ENCODE results near the gene RBM18. TPM values are rescaled to one million over a fixed set of nuclear protein-coding genes. Genes with fewer than 3 reads are reported as not detected.

Gene RBM18
- total RNA-seq, 1 donor from 2014 or later: 24.2 TPM

GRCh38 chr9:122218071-122218934 is 46.3 kb downstream of the RBM18 start:
- H3K27me3 Mint-ChIP-seq: peaks cover 91% of the 10 kb centered on the region
- H3K4me3 Mint-ChIP-seq: peak overlapping the region; percentile 30
- H3K9me3 Mint-ChIP-seq: no peaks in the 10 kb centered on the region
- peaks cover 3% of the 10 kb centered on the region for H3K36me3 Mint-ChIP-seq
- no peak overlapping the region for H3K27ac Mint-ChIP-seq
- TF ChIP-seq CTCF (conservative IDR thresholded peaks at IDR 0.05): no peak
- peaks cover 42% of the 10 kb centered on the region for H3K4me1 Mint-ChIP-seq (ENCODE audit: unreplicated experiment)
- no peak for DNase-seq (ENCODE audit: extremely low spot score, unreplicated experiment)

DNA sequence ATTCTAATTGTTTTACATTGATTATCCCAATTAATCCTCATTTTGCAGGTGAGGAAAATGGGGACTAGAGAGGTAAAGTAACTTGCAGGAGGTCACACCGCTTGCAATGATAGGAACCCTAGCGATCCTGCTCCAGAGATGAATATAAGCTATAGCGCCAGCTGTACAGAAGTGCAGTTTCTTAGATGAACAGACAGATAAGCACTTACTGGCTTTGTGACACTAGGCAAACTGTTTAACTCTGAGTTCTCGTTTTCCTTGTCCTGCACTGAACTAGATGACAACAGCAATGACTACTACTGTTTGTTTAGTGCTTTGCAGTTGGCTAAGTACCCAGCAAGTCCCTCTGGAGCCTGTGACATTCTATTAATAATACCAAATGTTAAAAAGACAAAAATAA is 47.0 kb downstream of the RBM18 start:
- H3K4me1 Mint-ChIP-seq (ENCODE audit: unreplicated experiment): peaks cover 36% of the 10 kb centered on the region
- no peak overlapping the region for H3K27ac Mint-ChIP-seq
- no peak for DNase-seq (ENCODE audit: extremely low spot score, unreplicated experiment)
- no peak overlapping the region for H3K4me3 Mint-ChIP-seq
- peaks cover 91% of the 10 kb centered on the region for H3K27me3 Mint-ChIP-seq
- peaks cover 3% of the 10 kb centered on the region for H3K36me3 Mint-ChIP-seq
- no peaks in the 10 kb centered on the region for H3K9me3 Mint-ChIP-seq
- TF ChIP-seq CTCF (conservative IDR thresholded peaks at IDR 0.05): no peak

DNA sequence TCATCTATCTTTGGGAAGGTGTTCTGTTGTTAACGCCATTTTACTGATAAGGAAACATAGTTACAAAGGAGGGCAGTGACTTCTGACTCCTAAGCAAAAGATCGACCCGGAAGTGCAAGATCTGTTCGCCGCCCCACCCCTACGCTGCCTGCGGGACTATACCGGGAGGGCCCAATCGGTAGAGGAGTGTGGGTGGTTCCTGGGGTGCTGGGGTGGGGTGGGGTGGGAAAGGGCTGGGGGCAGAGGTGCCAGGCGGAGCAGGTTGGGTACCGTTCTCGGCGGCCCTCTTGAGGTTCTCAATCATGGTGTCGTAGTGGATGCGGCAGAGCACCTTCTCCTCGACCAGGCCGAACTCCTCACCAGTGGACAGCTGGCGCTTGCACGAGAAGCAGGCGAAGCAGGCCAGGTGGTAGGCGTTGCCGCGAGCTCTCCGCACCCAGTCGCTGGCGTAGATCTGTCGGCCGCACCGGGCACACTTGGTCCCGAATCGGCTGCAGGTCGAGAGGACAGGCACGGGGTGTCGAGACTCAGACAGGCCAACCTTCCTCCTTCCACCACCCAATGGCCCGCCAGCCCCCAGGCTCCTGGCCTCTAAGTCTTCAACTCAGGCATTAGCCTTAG is 47.7 kb downstream of the RBM18 start:
- no peak for DNase-seq (ENCODE audit: extremely low spot score, unreplicated experiment)
- Mint-ChIP-seq H3K9me3 (no peaks in the 10 kb centered on the region), H3K36me3 (peaks cover 3% of the 10 kb centered on the region), H3K4me1 (ENCODE audit: unreplicated experiment) (peaks cover 29% of the 10 kb centered on the region), H3K27me3 (peaks cover 91% of the 10 kb centered on the region), H3K4me3 (no peak overlapping the region), H3K27ac (no peak overlapping the region)
- no peak for TF ChIP-seq CTCF (conservative IDR thresholded peaks at IDR 0.05)

DNA sequence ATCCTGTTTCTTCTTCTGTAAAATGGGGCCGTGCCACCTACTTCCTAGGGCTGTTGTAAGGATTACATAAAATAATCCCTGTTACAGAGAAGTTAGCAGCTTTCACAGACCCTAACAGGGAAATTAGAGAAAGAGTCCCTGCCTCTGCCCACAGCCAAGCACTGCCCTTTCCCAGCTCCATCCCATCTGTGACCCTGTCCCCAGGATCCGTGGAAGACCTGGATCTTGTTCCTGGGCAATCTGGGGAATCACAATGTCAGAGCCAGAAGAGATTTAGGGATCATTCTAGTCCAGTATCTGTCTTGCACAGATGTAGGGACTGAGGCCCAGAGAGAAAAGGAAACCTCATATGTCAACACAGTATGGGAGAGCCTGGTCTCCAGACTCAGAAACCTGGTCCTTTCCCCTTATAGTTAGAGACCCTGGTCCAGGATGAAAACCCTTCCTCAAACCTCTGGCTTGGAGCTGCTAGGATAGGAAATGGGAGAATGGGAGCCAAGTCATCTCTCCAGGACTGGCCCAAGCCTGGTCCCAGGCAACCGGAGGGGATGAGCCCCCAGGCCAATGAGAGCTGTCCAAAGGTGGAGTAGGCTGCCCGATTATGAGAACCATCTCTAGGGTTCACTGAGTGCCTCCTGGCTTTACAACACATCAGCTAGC is 48.4 kb downstream of the RBM18 start:
- peaks cover 91% of the 10 kb centered on the region for H3K27me3 Mint-ChIP-seq
- H3K36me3 Mint-ChIP-seq: peaks cover 3% of the 10 kb centered on the region
- H3K9me3 Mint-ChIP-seq: no peaks in the 10 kb centered on the region
- H3K4me1 Mint-ChIP-seq (ENCODE audit: unreplicated experiment): peaks cover 27% of the 10 kb centered on the region
- peak overlapping the region; percentile 29 for H3K4me3 Mint-ChIP-seq
- no peak for TF ChIP-seq CTCF (conservative IDR thresholded peaks at IDR 0.05)
- no peak for DNase-seq (ENCODE audit: extremely low spot score, unreplicated experiment)
- H3K27ac Mint-ChIP-seq: no peak overlapping the region

DNA sequence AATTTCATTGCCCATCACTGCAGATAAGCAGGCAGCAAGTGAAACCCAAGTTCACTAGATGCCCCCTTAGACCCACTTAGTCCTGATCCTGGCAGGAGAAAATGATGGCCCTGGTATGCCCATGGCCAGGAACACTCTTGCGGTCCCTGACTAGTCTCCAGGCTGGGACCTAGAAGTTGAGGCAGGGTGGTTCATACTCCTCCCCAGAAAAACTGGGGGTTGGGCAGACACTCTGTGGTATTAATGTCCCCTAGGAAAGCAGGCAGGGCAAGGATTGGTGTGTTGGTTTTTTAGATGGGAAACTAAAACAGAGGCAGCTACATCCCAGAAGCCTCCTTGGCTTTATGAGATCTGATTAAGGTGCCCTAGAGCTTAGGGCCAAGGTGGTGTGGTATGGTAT is 49.0 kb downstream of the RBM18 start:
- H3K4me1 Mint-ChIP-seq (ENCODE audit: unreplicated experiment): peaks cover 27% of the 10 kb centered on the region
- DNase-seq (ENCODE audit: extremely low spot score, unreplicated experiment): no peak
- H3K36me3 Mint-ChIP-seq: peaks cover 3% of the 10 kb centered on the region
- H3K27ac Mint-ChIP-seq: no peak overlapping the region
- TF ChIP-seq CTCF (conservative IDR thresholded peaks at IDR 0.05): no peak
- peaks cover 92% of the 10 kb centered on the region for H3K27me3 Mint-ChIP-seq
- H3K4me3 Mint-ChIP-seq: peak overlapping the region; percentile 29
- H3K9me3 Mint-ChIP-seq: no peaks in the 10 kb centered on the region
